ENCODE results near the gene PAFAH1B1.
A peak's percentile ranks its signal among the peaks of the same experiment; 100 is the strongest.

Gene PAFAH1B1

DNA sequence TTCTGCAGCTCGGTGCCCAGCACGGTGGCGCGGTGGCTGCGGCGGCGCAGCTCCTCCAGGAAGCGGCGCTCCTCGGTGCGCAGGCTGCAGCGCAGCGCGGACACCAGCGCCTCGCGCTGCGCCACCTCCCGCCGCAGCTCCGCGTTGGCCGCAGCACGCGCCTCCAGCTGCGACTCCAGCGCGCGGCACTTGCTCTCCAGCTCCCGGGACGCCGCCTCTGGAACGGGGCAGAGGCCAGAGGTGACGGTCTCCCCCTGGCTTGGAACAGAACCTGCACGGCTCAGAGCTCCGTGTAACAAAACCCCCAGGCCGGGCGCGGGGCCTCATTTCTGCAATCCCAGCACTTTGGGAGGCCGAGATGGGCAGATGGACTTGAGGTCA lies 131.3 kb downstream of the PAFAH1B1 start:
- peak in 2 of 4 experiments; percentile 7 to 39 for DNase-seq

DNA sequence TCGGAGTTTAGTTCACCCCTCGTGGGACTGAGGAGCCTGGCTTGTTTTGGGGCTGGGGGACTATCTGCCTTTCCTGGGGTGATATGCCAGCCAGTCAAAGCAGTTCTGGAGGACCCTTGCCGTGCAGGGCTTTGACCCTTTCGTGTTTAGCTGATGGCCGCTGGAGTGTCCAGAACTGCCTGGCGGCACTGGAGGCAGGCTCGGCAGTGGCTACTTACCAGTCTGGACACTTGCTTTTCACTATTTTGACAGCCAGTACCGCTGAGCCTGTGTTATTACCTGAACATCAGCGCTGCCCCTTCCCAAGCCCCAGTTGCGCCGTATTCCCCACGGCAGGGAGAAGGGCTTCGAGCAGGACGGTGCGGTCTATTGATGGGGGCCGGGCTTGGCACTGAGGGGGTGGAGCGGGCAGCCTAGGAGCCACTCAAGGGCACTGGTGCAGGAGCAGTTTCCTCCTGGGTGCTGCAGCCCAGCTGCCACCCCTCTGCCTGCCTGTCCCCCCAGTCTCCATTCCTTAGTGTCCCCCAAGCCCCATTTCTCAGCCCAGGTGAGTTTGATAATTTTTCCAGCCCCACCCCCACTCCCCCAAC lies 137.4 kb downstream of the PAFAH1B1 start:
- no peak for DNase-seq

DNA sequence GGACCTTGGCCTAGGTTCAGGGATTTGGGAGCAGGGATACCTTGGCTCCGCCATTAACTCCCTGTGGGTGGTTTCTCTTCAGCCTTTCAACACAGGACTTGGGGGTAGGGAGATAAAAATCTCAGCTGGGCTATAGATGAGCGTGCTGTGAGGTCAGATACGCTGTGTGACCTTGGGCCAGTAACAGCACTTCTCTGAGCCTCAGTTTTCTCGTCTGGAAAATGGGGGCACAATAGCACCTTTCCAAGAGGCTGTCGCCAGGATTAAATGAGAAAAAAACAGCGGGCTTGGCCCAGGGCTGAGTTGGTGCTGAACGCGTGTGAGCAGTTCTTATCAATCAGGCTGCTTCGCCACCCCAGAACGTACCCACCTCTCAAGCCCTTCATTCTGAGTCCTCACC lies 138.4 kb downstream of the PAFAH1B1 start:
- DNase-seq = no peak

GRCh38 chr17:2734939-2735338 lies 141.5 kb downstream of the PAFAH1B1 start:
- no peak for DNase-seq

Data from activated naive CD4-positive, alpha-beta T cell (primary cell).